ENCODE data around the gene VDAC1.

Gene VDAC1

GRCh38 chr5:133924221-133924920 lies 80.4 kb downstream of the VDAC1 start:
- DNase-seq, result no peak

- DNase-seq, result no peak
Measured at GRCh38 chr5:133921979-133922378, 82.8 kb downstream of the VDAC1 start.
